B cell (primary cell): Measurements from ENCODE around the gene SFR1. TPM values are rescaled to one million over a fixed set of nuclear protein-coding genes. Genes with fewer than 3 reads are reported as not detected.

ENCODE experiments used
- ATAC-seq: fragments of 200-7000 bp; cut with Tn5 transposase; one replicate; pipeline ENCODE4 v1.10.0; 2021; ENCODE audit warnings: low read depth, mild to moderate bottlenecking, moderate number of reproducible peaks, moderate library complexity
- CTCF ChIA-PET: fragments of 350-600 bp; sonication (Branson Sonifier 250); formaldehyde crosslinking; loops from one replicate; lab custom pipeline; 2021; ENCODE audit warnings: antibody characterized with exemption, inconsistent platforms; lab: Charles Lee
- POLR2A ChIA-PET: fragments of 350-600 bp; sonication (Branson Sonifier 250); formaldehyde crosslinking; loops from one replicate; lab custom pipeline; 2021; ENCODE audit warnings: antibody characterized with exemption; lab: Charles Lee
- DNase-seq: peaks from one replicate; pipeline ENCODE4 v3.0.0; 2013
- H2AFZ ChIP-seq: 2 replicates; pipeline ENCODE4 v1.6.1; 2012; ENCODE audit warnings: mild to moderate bottlenecking, low read depth, low read length; ENCODE audit not compliant: insufficient read depth, poor library complexity, severe bottlenecking
- H3K27ac ChIP-seq, 2 donors: 1 replicate in 1 of 2; 2 replicates in 1 of 2; pipeline ENCODE4 v1.5.1; 2012 to 2013; ENCODE audit warnings: low read length in 2 of 2, mild to moderate bottlenecking in 2 of 2, moderate library complexity in 1 of 2
- H3K27me3 ChIP-seq, 4 experiments: fragments of 200-600 bp in 1 of 4; sonication (generic) in 1 of 4; replicated peaks in 1 of 4; 1 replicate in 2 of 4; 2 replicates in 2 of 4; pipeline versions ENCODE4 v1.6.1 to v1.7.0; 2013 to 2016; ENCODE audit warnings: low read length in 3 of 4, mild to moderate bottlenecking in 2 of 4, mixed read lengths in 1 of 4, moderate library complexity in 1 of 4; ENCODE audit not compliant: insufficient read depth in 4 of 4, control insufficient read depth in 3 of 4; ENCODE audit errors: control extremely low read depth in 1 of 4
- H3K36me3 ChIP-seq, 2 experiments: replicated peaks in 1 of 2; 1 replicate in 1 of 2; 2 replicates in 1 of 2; pipeline versions ENCODE4 v1.6.1 to v1.7.1; 2013; ENCODE audit warnings: low read length in 1 of 2; ENCODE audit not compliant: insufficient read depth in 2 of 2, control insufficient read depth in 1 of 2; ENCODE audit errors: control extremely low read depth in 1 of 2, extremely low read depth in 1 of 2
- H3K4me1 ChIP-seq, 2 donors: fragments of 200-600 bp in 1 of 2; sonication (generic) in 1 of 2; 1 replicate in 1 of 2; 2 replicates in 1 of 2; pipeline versions ENCODE4 v1.5.1 to v1.6.1; 2013 to 2017; ENCODE audit warnings: low read length in 2 of 2; ENCODE audit not compliant: control insufficient read depth in 2 of 2, insufficient read depth in 2 of 2
- H3K4me2 ChIP-seq: replicated peaks from 2 replicates; pipeline ENCODE3; 2012; ENCODE audit warnings: mild to moderate bottlenecking, low read depth, low read length; ENCODE audit not compliant: poor library complexity, severe bottlenecking
- H3K4me3 ChIP-seq, 5 experiments: fragments of 200-600 bp in 1 of 5; sonication (generic) in 1 of 5; 1 replicate in 3 of 5; 2 replicates in 2 of 5; pipeline versions ENCODE4 v1.5.1 to v1.7.0; 2011 to 2016; ENCODE audit warnings: low read length in 4 of 5, mild to moderate bottlenecking in 4 of 5, low read depth in 2 of 5, control low read depth in 1 of 5, moderate library complexity in 1 of 5; ENCODE audit not compliant: insufficient read depth in 1 of 5; ENCODE audit errors: control extremely low read depth in 1 of 5, extremely low read depth in 1 of 5
- H3K79me2 ChIP-seq: fragments of 200-600 bp; sonication (generic); one replicate; pipeline ENCODE4 v1.6.0; 2016; ENCODE audit warnings: low read length; ENCODE audit not compliant: control insufficient read depth, insufficient read depth
- H3K9ac ChIP-seq: fragments of 200-600 bp; sonication (generic); 2 replicates; pipeline ENCODE4 v1.6.1; 2017; ENCODE audit warnings: mild to moderate bottlenecking, low read length, moderate library complexity
- H3K9me3 ChIP-seq, 3 donors: one replicate each; pipeline versions ENCODE4 v1.6.1 to v1.7.1; 2013; ENCODE audit warnings: low read length in 2 of 3; ENCODE audit not compliant: control insufficient read depth in 2 of 3, insufficient read depth in 1 of 3; ENCODE audit errors: control extremely low read depth in 1 of 3
- H4K20me1 ChIP-seq: 2 replicates; pipeline ENCODE4 v1.6.0; 2012; ENCODE audit warnings: mild to moderate bottlenecking, low read length; ENCODE audit not compliant: insufficient read depth, control insufficient read depth, poor library complexity, severe bottlenecking
- H3K27ac Mint-ChIP-seq: one replicate; pipeline ENCODE4 v1.8.0; 2021; ENCODE audit warnings: mixed read lengths
- H3K27me3 Mint-ChIP-seq: one replicate; pipeline ENCODE4 v1.8.0; 2021; ENCODE audit warnings: mixed read lengths
- H3K4me1 Mint-ChIP-seq: one replicate; pipeline ENCODE4 v1.8.0; 2021; ENCODE audit warnings: mixed read lengths
- H3K4me3 Mint-ChIP-seq: one replicate; pipeline ENCODE4 v1.8.0; 2021; ENCODE audit warnings: mixed read lengths
- H3K9me3 Mint-ChIP-seq: one replicate; pipeline ENCODE4 v1.8.0; 2022; ENCODE audit warnings: mixed read lengths; ENCODE audit not compliant: insufficient read depth
- CTCF ChIP-seq: fragments of 200-600 bp; IDR thresholded peaks from one replicate; pipeline ENCODE4 v1.8.0; 2022; ENCODE audit warnings: antibody characterized with exemption, mild to moderate bottlenecking
- EZH2 ChIP-seq: IDR thresholded peaks from 2 replicates; pipeline ENCODE4 v1.6.1; 2012; ENCODE audit warnings: borderline replicate concordance, low read depth, mild to moderate bottlenecking, moderate library complexity, low read length; ENCODE audit not compliant: insufficient read depth, poor library complexity, severe bottlenecking
- WGBS: methylation state at CpG from one replicate; pipeline ENCODE4 v1.1.5; 2013; ENCODE audit warnings: missing lambda C conversion rate; ENCODE audit not compliant: insufficient coverage; 5-methylcytosine and 5-hydroxymethylcytosine counted together
- intact Hi-C: fragments of 100-400 bp; cut with micrococcal nuclease; formaldehyde crosslinking; loops from one replicate; pipeline ENCODE4 v1.10.0; 2022
- polyA plus RNA-seq: library from polyadenylated mRNA; depleted of rRNA; stranded (reverse); fragments of >200 nt; gene quantifications from 2 replicates; pipeline ENCODE4 v1.2.3, GENCODE V29; 2012
- total RNA-seq, 2 donors: library from RNA; stranded (reverse); fragments of 120-200 nt in 1 of 2; gene quantifications; 1 replicate in 1 of 2; 2 replicates in 1 of 2; pipeline versions ENCODE4 v1.2.3 to v1.2.4, GENCODE V29; 2013 to 2022

SFR1 gene
- total and polyA plus RNA-seq, 2 donors (not counting 1 experiment from before 2014, with no cell fraction given) = 6.2 to 15.3 TPM

DNA sequence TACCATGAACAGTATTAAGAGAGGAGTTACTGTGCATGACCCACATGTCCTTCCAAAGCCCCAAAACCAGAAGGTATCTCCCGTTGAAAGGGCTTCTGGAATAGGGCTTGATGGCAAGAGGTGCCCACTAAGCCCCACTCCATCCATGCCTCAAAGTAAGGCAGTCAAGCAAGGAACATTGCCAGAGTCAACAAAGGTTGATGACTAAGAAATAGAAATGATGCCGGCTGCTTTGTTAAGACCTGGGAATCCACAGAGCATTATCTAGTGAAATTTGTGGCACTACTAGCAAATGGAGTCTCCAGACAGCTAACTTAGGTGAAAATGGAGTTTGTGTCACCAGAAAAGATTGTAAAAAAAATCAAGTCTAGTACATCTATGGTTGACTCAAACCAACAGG is 6.2 kb downstream of the SFR1 start:
- Mint-ChIP-seq H3K4me3 (no peak overlapping the region), H3K27me3 (peaks cover 7% of the 10 kb centered on the region), H3K27ac (no peak overlapping the region), H3K4me1 (peaks cover 2% of the 10 kb centered on the region), H3K9me3 (no peaks in the 10 kb centered on the region)
- Histone ChIP-seq H3K27me3 (peaks cover 0 to 3% (median 1%) of the 10 kb centered on the region in 4 experiments), H3K9me3 (no peaks in the 10 kb centered on the region), H3K27ac (no peak overlapping the region), H3K9ac (no peak overlapping the region), H4K20me1 (no peaks in the 10 kb centered on the region), H2AFZ (no peak overlapping the region), H3K36me3 (peaks cover 2 to 3% of the 10 kb centered on the region in 2 experiments), H3K4me2 (no peak overlapping the region), H3K4me3 (no peak overlapping the region), H3K4me1 (no peaks in the 10 kb centered on the region), H3K79me2 (no peaks in the 10 kb centered on the region)
- no peak for ATAC-seq
- intact Hi-C loops = no loop called here
- TF ChIP-seq CTCF (no peak), EZH2 (no peak)
- ChIA-PET POLR2A (interaction anchor here (0.5 kb wide), 1 partner anchor 217 kb away, joined by 5 read pairs; no protein-coding TSS in a partner anchor), CTCF (interaction anchor here (0.9 to 2.6 kb wide), 3 partner anchors 30 to 240 kb away, joined by 3 to 10 read pairs (median 3); no protein-coding TSS in a partner anchor)
- DNase-seq = no peak
- WGBS = 100% methylated on average over 1 of the region's 2 CpGs

- ATAC-seq (no peak), DNase-seq (no peak)
- Histone ChIP-seq H3K4me3 (no peak overlapping the region), H3K27ac (no peak overlapping the region), H3K4me1 (no peaks in the 10 kb centered on the region), H3K27me3 (peaks cover 0 to 4% (median 2%) of the 10 kb centered on the region in 4 experiments), H2AFZ (no peak overlapping the region), H3K9me3 (no peaks in the 10 kb centered on the region), H3K4me2 (no peak overlapping the region), H4K20me1 (no peaks in the 10 kb centered on the region), H3K9ac (no peak overlapping the region), H3K79me2 (no peaks in the 10 kb centered on the region), H3K36me3 (peaks cover 2 to 3% of the 10 kb centered on the region in 2 experiments)
- ChIA-PET CTCF (no interaction called here), POLR2A (no interaction called here)
- Mint-ChIP-seq H3K27ac (no peak overlapping the region), H3K4me3 (no peak overlapping the region), H3K27me3 (peaks cover 17% of the 10 kb centered on the region), H3K4me1 (no peaks in the 10 kb centered on the region), H3K9me3 (no peaks in the 10 kb centered on the region)
- no CpG with 5 or more reads among the region's 3 CpGs for WGBS
- TF ChIP-seq EZH2 (no peak), CTCF (no peak)
- intact Hi-C loops = no loop called here
Measured at GRCh38 chr10:104130041-104130440, 8.1 kb downstream of the SFR1 start.
